ENCODE results near the gene NLRP3. TPM values are rescaled to one million over a fixed set of nuclear protein-coding genes. Genes with fewer than 3 reads are reported as not detected.

The NLRP3 gene
- total RNA-seq, 4 donors from 2014 or later, result 0.75 to 1.7 (median 0.82) TPM; not detected in 1

DNA sequence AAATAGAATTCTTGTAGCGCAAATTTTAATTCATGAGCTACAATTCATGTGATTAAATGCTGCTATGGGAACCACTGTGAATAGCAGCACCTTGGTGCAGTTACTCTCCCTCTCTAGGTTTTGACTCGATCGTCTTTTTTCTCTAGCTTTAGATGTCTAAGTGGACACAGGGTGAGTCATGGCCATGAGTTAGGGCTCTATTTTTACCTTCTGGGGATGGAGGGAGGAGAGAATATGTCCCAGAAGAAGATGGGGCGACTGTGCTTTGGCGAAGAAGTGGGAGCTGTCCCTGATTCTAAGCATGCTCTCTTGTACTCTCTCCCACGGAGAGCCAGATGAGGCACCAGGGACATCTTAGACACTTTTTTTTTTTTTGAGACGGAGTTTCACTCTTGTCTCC, 43.5 kb downstream of the NLRP3 start:
- Histone ChIP-seq H3K9me3 (no peaks in the 10 kb centered on the region), H3K27ac (no peak overlapping the region), H3K4me1 (no peaks in the 10 kb centered on the region), H3K27me3 (no peaks in the 10 kb centered on the region), H3K4me3 (no peak overlapping the region), H3K36me3 (no peaks in the 10 kb centered on the region)
- no peak for DNase-seq
- no peak for TF ChIP-seq POLR2A (IDR thresholded peaks at IDR 0.05)
- TF ChIP-seq POLR2AphosphoS5 (IDR thresholded peaks at IDR 0.05), result no peak
- TF ChIP-seq, protein P1, sequence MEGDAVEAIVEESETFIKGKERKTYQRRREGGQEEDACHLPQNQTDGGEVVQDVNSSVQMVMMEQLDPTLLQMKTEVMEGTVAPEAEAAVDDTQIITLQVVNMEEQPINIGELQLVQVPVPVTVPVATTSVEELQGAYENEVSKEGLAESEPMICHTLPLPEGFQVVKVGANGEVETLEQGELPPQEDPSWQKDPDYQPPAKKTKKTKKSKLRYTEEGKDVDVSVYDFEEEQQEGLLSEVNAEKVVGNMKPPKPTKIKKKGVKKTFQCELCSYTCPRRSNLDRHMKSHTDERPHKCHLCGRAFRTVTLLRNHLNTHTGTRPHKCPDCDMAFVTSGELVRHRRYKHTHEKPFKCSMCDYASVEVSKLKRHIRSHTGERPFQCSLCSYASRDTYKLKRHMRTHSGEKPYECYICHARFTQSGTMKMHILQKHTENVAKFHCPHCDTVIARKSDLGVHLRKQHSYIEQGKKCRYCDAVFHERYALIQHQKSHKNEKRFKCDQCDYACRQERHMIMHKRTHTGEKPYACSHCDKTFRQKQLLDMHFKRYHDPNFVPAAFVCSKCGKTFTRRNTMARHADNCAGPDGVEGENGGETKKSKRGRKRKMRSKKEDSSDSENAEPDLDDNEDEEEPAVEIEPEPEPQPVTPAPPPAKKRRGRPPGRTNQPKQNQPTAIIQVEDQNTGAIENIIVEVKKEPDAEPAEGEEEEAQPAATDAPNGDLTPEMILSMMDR (IDR thresholded peaks at IDR 0.05), result no peak
- in situ Hi-C loops (cut with MboI; ENCODE audit: low pct_ligation_motif_present in 1 of 4, low pct_unique_long_range_greater_than_20kb in 1 of 4, low sequenced_read_pairs in 3 of 4), result no loop called here
- WGBS, 2 donors (ENCODE audit: low coverage in 1 of 2), result 88 to 90% methylated on average over 5 to 7 of the region's 7 CpGs
- intact Hi-C loops (cut with DNase I; ENCODE audit: low total_unique reads), result no loop called here

DNA sequence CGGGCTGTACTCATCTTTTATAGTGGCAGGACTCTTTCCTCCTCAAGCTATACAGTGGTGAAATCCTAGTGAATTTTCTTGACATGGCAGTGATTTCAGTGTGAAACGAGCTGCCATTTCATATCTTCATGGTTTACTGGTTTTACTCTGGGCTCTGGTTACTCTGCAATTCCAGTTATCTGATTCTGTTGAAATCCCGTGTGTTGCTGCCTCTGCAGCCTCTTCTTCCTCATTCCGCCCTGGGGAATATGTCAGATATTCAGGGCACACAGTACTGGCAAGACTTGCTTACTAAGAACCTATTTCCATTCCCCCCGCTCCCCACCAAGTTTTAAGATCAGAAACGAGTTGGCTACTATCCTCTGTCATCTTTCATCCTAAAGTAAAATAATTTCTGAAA, 49.8 kb downstream of the NLRP3 start:
- no peaks in the 10 kb centered on the region for H3K4me1 ChIP-seq
- H3K4me3 ChIP-seq, result no peak overlapping the region
- DNase-seq, result no peak
- no peak for TF ChIP-seq EP300 (IDR thresholded peaks at IDR 0.05; ENCODE audit: low read depth)
- no peak for TF ChIP-seq POLR2AphosphoS5 (IDR thresholded peaks at IDR 0.05)
- no peak for TF ChIP-seq POLR2A (IDR thresholded peaks at IDR 0.05)
- TF ChIP-seq, protein P1 (IDR thresholded peaks at IDR 0.05), result no peak
- no peak overlapping the region for H3K27ac ChIP-seq
- H3K27me3 ChIP-seq, result no peaks in the 10 kb centered on the region
- no peaks in the 10 kb centered on the region for H3K36me3 ChIP-seq
- in situ Hi-C loops (cut with MboI; ENCODE audit: low pct_ligation_motif_present in 1 of 4, low pct_unique_long_range_greater_than_20kb in 1 of 4, low sequenced_read_pairs in 3 of 4), result no loop called here
- WGBS, 2 donors (ENCODE audit: low coverage in 1 of 2), result 54 to 72% methylated on average over 2 to 6 of the region's 6 CpGs
- H3K9me3 ChIP-seq, result no peaks in the 10 kb centered on the region
- intact Hi-C loops (cut with DNase I; ENCODE audit: low total_unique reads), result no loop called here

DNA sequence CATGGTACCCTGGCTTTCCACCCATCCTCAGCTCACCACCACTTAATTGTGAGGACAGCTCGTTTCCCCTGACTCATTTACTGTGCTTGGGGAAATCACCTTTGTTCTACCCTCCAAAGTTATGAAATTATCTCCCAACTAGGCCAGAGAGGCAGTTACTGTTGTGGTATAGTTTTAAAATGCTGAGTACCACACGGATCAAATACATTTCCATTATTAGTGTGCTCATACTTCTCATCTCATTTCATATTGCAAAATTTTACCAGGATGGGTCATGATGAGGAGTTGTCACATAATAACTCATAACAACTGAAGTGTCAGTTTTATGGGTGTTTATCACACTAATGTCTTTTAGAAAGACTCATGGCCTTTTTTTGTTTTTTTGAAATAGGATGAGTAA, 51.2 kb downstream of the NLRP3 start:
- Histone ChIP-seq H3K4me3 (no peak overlapping the region), H3K27ac (no peak overlapping the region), H3K27me3 (no peaks in the 10 kb centered on the region), H3K36me3 (no peaks in the 10 kb centered on the region), H3K4me1 (no peaks in the 10 kb centered on the region), H3K9me3 (no peaks in the 10 kb centered on the region)
- in situ Hi-C loops (cut with MboI; ENCODE audit: low pct_ligation_motif_present in 1 of 4, low pct_unique_long_range_greater_than_20kb in 1 of 4, low sequenced_read_pairs in 3 of 4), result no loop called here
- DNase-seq, result no peak
- intact Hi-C loops (cut with DNase I; ENCODE audit: low total_unique reads), result no loop called here
- 62% methylated on average over 2 of the region's 2 CpGs; no CpG with 5 or more reads in 1 of the 2 donors for WGBS, 2 donors (ENCODE audit: low coverage in 1 of 2)
- TF ChIP-seq EP300 (IDR thresholded peaks at IDR 0.05; ENCODE audit: low read depth) (no peak), POLR2A (IDR thresholded peaks at IDR 0.05) (no peak), POLR2AphosphoS5 (IDR thresholded peaks at IDR 0.05) (no peak)
- TF ChIP-seq, protein P1 (IDR thresholded peaks at IDR 0.05), result no peak

DNA sequence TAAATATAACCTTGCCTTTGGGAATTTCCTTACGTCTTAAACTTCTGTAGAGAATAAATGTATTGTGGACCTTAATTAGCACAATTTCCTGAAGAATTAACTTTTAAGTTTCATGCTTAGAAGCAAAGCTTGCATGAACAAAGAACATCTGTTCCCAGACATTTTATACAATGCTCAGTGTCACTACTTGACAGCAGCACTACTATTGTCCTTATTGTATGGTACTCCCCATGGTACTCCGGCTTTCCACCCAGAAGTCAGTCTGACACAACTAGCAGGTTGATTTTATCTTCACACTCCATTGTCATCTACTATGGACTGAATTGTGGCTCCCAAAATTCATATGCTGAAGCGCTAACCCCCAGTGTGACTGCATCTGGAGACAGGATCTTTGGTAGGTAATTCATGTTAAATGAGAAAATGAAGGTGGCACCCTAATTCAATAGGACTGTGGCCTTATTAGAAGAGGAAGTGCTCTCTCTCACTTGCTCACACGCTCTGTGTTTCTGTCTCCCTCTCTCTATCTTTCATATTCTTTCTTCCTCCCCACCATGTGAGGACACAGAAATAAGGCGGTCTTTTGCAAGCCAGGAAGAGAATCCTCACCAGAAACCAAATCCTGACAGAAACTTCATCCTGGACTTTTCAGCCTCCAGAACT, 52.6 kb downstream of the NLRP3 start:
- in situ Hi-C loops (cut with MboI; ENCODE audit: low pct_ligation_motif_present in 1 of 4, low pct_unique_long_range_greater_than_20kb in 1 of 4, low sequenced_read_pairs in 3 of 4) (no loop called here), intact Hi-C loops (cut with DNase I; ENCODE audit: low total_unique reads) (no loop called here)
- Histone ChIP-seq H3K27ac (no peak overlapping the region), H3K27me3 (no peaks in the 10 kb centered on the region), H3K4me1 (no peaks in the 10 kb centered on the region), H3K36me3 (no peaks in the 10 kb centered on the region), H3K4me3 (no peak overlapping the region), H3K9me3 (no peaks in the 10 kb centered on the region)
- WGBS, 2 donors (ENCODE audit: low coverage in 1 of 2), result 78 to 87% methylated on average over 5 of the region's 5 CpGs
- TF ChIP-seq POLR2AphosphoS5 (IDR thresholded peaks at IDR 0.05), result no peak
- TF ChIP-seq, protein P1 (IDR thresholded peaks at IDR 0.05), result no peak
- TF ChIP-seq POLR2A (IDR thresholded peaks at IDR 0.05), result no peak
- TF ChIP-seq EP300 (IDR thresholded peaks at IDR 0.05; ENCODE audit: low read depth), result no peak
- no peak for DNase-seq
